ENCODE data around the gene UNC80.

DNA sequence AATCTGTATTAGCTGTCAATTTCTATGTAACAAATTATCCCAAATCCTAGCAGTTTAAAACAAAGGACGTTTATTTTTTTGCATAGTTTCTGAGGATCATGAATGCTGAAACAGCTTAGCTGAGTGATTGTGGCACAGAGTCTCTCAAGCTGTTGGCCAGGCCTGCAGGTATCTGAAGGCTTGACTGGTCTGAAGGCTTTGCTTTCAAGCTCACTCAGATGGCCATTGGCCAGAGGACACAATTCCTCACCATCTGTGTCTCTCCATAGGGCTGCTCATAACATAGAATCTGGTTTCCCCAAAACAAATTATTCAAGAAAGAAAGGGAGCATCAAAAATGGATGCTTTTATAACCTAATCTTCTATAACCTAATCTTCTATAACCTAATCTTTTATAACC, 33.7 kb downstream of the UNC80 start:
- TF ChIP-seq, protein P1, sequence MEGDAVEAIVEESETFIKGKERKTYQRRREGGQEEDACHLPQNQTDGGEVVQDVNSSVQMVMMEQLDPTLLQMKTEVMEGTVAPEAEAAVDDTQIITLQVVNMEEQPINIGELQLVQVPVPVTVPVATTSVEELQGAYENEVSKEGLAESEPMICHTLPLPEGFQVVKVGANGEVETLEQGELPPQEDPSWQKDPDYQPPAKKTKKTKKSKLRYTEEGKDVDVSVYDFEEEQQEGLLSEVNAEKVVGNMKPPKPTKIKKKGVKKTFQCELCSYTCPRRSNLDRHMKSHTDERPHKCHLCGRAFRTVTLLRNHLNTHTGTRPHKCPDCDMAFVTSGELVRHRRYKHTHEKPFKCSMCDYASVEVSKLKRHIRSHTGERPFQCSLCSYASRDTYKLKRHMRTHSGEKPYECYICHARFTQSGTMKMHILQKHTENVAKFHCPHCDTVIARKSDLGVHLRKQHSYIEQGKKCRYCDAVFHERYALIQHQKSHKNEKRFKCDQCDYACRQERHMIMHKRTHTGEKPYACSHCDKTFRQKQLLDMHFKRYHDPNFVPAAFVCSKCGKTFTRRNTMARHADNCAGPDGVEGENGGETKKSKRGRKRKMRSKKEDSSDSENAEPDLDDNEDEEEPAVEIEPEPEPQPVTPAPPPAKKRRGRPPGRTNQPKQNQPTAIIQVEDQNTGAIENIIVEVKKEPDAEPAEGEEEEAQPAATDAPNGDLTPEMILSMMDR (IDR thresholded peaks at IDR 0.05) = no peak
- TF ChIP-seq POLR2A (IDR thresholded peaks at IDR 0.05) = no peak

Data from lower leg skin (tissue), 3 donors.